Measurements from ENCODE around the gene GAMT.

The GAMT gene

DNA sequence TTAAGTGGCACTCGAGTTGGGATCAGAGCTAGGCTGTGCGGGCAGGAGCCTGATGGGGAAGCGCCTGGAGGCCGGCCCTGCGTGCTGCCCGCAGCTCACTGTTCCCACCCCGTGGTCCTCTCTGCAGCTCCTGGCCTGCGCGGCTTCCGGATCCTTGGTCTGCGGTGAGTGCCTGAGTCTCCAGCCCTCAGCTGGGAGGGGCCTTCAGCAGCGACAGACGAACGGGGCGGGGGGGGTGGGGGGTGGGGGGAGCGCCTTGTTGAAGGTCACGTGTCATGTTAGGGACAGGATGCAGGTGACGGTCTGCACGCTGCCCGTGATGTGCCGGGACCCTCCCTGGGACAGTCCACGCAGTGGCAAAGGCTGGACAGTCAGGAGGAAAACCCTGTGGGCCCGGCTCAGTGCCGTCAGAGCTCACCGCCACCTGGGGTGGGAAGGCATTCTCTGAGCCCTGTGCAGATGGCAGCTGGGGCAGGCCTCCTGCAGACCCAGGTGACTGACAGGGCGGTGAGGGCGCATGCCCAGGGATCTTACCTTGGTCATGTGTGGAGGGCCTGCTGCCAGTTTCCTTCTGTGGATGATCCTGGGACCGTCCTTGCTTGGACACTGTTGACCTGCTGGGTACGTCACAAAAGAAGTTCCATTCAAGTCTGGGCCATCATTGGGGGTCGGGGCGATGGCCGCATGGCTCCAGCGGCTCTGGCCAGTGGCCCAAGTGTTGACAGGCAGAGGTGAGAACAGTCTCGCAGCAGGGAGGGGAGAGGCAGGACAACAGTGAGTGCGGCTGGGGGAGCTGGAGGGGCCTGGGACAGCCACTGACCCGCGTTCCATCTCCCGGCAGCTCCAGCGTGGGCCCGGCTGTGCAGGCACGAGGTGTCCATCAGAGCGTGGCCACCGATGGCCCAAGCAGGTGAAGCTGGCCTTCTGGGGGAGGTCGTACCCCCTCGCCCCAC, 13.4 kb downstream of the GAMT start:
- Histone ChIP-seq H3K36me3 (ENCODE audit: control insufficient read depth, insufficient read depth, low read length, severe bottlenecking) (peaks cover 32% of the 10 kb centered on the region), H3K9ac (ENCODE audit: low read length) (no peak overlapping the region), H3K4me3 (ENCODE audit: low read length) (no peak overlapping the region), H3K27me3 (replicated peaks; ENCODE audit: control insufficient read depth, insufficient read depth, low read length) (no peaks in the 10 kb centered on the region), H3K4me1 (ENCODE audit: control insufficient read depth, insufficient read depth, low read length) (peaks cover 7% of the 10 kb centered on the region), H3K9me3 (ENCODE audit: control insufficient read depth, low read length) (no peaks in the 10 kb centered on the region)
- DNase-seq (ENCODE audit: low read depth) = no peak

DNA sequence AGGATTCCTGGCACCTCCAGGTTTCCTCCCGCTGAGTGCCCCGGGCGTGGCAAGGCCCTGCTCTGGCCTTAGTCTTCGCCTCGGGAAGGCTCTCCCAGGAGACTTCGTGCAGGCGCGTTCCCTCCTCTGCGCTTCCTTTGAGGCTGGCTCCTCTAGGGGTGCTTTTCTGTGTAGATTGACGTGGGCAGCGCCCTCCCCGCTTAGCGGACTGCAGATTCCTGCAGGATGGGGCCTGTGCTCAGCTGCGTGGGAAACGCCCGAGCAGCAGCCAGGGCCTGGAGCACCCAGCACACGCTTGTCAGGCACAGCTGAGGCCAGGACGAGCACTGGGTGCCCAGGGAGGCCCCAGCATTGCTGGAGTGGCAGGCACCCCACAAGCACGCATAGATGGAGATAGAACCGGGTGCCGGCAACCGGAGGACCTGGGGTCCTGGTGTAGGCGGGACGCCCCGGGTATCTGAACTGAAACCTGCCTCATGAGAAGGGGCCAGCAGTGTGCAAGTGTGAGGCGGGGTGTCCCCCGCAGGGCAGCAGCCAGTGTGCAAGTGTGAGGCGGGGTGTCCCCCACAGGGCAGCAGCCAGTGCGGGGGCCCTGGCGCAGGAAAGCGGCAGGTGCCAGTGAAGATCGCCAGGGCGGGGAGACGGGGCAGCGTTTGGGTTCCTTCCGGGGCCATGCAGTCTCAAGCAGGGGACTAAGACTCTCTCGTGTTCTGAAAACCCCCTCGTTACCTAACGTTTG, 14.2 kb downstream of the GAMT start:
- Histone ChIP-seq H3K27me3 (replicated peaks; ENCODE audit: control insufficient read depth, insufficient read depth, low read length) (no peaks in the 10 kb centered on the region), H3K4me3 (ENCODE audit: low read length) (no peak overlapping the region), H3K36me3 (ENCODE audit: control insufficient read depth, insufficient read depth, low read length, severe bottlenecking) (peaks cover 25% of the 10 kb centered on the region), H3K9me3 (ENCODE audit: control insufficient read depth, low read length) (no peaks in the 10 kb centered on the region), H3K4me1 (ENCODE audit: control insufficient read depth, insufficient read depth, low read length) (peaks cover 7% of the 10 kb centered on the region), H3K9ac (ENCODE audit: low read length) (no peak overlapping the region)
- DNase-seq (ENCODE audit: low read depth) = no peak

DNA sequence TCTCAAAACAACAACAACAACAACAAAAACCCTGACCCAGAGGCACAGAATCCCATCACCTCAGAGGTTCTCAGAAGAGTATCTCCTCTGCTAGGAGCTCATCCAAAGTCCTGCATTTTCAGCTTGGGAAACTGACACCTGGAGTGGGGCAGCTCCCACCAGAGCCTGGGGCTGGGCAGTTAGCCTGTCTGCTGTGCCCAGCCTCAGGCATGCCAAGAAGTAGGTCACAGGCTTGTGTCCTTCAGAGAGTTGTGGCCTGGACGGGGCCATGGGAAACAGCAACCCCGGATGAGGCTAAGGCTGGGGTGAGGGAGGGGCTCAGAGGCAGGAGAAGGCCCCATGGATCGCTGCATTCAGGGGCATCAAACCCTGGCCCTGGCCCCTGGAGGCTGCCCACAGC, 15.5 kb downstream of the GAMT start:
- H3K9ac ChIP-seq (ENCODE audit: low read length) = no peak overlapping the region

DNA sequence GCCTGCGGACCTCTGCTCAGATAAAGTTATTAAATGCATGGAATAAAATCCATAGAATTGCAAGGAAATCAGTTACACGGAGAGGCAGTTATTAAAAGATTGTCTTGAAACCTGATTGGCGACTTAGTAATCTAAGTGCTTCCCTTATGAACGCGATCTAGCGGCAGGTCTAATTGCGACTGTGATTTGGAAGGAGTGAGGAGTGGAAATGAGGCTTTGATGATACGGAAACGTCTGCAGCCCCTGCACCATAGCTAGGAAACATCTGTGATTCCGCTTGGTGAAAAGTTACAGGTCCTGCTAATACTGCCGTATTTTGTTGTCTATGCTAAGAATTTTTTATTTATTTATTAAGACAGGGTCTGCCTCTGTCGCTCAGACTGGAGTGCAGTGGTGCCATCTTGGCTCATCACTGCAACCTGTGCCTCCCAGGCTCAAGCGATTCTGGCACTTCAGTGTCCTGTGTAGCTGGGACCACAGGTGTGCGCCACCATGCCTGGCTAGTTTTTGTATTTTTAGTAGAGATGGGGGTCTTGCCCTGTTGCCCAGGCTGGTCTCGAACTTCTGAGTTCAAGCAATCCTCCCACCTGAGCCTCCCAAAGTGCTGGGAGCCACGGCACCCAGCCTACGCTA, 16.7 kb downstream of the GAMT start:
- H3K9ac ChIP-seq (ENCODE audit: low read length) = peak overlapping the region; percentile 94
- H3K9me3 ChIP-seq (ENCODE audit: control insufficient read depth, low read length) = no peaks in the 10 kb centered on the region
- no peaks in the 10 kb centered on the region for H3K27me3 ChIP-seq (replicated peaks; ENCODE audit: control insufficient read depth, insufficient read depth, low read length)
- H3K36me3 ChIP-seq (ENCODE audit: control insufficient read depth, insufficient read depth, low read length, severe bottlenecking) = peaks cover 17% of the 10 kb centered on the region
- DNase-seq (ENCODE audit: low read depth) = peak; percentile 29
- peaks cover 14% of the 10 kb centered on the region for H3K4me1 ChIP-seq (ENCODE audit: control insufficient read depth, insufficient read depth, low read length)
- H3K4me3 ChIP-seq (ENCODE audit: low read length) = peak overlapping the region; percentile 92

More for the DNA sequence above, 15.5 kb downstream of the GAMT start:
- Histone ChIP-seq H3K4me1 (ENCODE audit: control insufficient read depth, insufficient read depth, low read length) (peaks cover 14% of the 10 kb centered on the region), H3K36me3 (ENCODE audit: control insufficient read depth, insufficient read depth, low read length, severe bottlenecking) (peaks cover 19% of the 10 kb centered on the region), H3K9me3 (ENCODE audit: control insufficient read depth, low read length) (no peaks in the 10 kb centered on the region), H3K4me3 (ENCODE audit: low read length) (no peak overlapping the region), H3K27me3 (replicated peaks; ENCODE audit: control insufficient read depth, insufficient read depth, low read length) (no peaks in the 10 kb centered on the region)
- DNase-seq (ENCODE audit: low read depth) = no peak

DNA sequence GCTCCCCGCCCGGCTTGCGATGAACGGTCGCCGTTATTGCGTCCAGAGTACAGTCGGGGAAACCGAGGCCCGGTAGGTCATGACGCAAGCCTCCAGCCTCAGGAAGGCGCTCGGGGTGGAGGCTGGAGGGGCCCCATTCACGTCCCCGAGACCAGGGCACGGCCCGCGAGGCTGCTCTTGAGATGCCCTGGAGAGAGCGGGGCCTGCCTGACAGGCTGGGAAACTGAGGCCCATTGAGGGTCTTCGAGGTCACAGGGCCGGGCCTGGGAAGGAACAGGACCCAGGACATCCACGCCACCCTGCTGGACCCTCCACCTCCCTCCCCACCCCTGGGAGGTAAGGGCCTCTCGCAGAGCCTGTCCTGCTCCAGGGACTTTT, 17.3 kb downstream of the GAMT start:
- Histone ChIP-seq H3K4me3 (ENCODE audit: low read length) (peak overlapping the region; percentile 92), H3K9me3 (ENCODE audit: control insufficient read depth, low read length) (no peaks in the 10 kb centered on the region), H3K27me3 (replicated peaks; ENCODE audit: control insufficient read depth, insufficient read depth, low read length) (no peaks in the 10 kb centered on the region), H3K9ac (ENCODE audit: low read length) (peak overlapping the region; percentile 94), H3K4me1 (ENCODE audit: control insufficient read depth, insufficient read depth, low read length) (peaks cover 14% of the 10 kb centered on the region), H3K36me3 (ENCODE audit: control insufficient read depth, insufficient read depth, low read length, severe bottlenecking) (peaks cover 11% of the 10 kb centered on the region)
- no peak for DNase-seq (ENCODE audit: low read depth)

DNA sequence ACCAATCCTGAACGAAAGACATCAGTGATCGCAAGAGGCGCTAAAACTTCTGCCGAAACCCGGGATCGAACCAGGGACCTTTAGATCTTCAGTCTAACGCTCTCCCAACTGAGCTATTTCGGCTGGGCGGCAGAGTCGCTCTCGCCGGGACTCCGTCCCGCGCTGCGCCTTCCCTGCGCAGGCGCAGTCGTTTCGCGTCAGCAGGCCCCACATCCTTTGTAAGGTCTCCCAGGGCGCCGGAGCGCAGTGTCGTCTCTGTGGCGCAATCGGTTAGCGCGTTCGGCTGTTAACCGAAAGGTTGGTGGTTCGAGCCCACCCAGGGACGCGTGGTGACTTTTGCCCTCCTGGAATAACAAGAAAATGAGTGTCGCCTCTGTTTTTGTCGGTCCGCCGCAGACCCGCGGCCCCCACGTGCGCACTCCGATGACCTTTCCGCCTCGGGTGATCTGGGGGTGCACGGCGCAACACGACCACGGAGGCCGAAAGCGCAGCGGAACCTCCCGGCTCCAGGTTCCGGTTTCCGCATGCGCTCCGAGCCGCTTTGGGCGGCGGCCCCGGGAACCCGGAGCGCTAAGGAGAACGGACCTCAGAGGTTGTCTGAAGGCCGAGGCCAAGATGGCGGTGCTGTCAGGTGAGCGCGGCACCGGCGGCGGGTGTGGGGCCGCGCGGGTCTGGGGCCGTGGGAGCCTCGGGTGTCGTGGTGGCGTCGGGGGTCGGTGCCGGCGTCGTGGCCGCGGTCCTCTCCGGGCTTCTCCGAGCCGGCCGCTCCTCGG, 17.8 kb downstream of the GAMT start, which contains the start of gene NDUFS7:
Gene NDUFS7, plus strand, starts transcription at position 596 of the 773 bp plus-strand sequence. Its CDS starts 20 bp downstream, at position 616.
- DNase-seq (ENCODE audit: low read depth) = peak; percentile 95
- Histone ChIP-seq H3K9ac (ENCODE audit: low read length) (peak within 1 kb of the TSS; percentile 94), H3K27me3 (replicated peaks; ENCODE audit: control insufficient read depth, insufficient read depth, low read length) (no peaks in the 10 kb centered on the region), H3K9me3 (ENCODE audit: control insufficient read depth, low read length) (no peaks in the 10 kb centered on the region), H3K4me1 (ENCODE audit: control insufficient read depth, insufficient read depth, low read length) (peaks cover 14% of the 10 kb centered on the region), H3K36me3 (ENCODE audit: control insufficient read depth, insufficient read depth, low read length, severe bottlenecking) (peaks cover 6% of the 10 kb centered on the region), H3K4me3 (ENCODE audit: low read length) (peak within 1 kb of the TSS; percentile 92)

DNA sequence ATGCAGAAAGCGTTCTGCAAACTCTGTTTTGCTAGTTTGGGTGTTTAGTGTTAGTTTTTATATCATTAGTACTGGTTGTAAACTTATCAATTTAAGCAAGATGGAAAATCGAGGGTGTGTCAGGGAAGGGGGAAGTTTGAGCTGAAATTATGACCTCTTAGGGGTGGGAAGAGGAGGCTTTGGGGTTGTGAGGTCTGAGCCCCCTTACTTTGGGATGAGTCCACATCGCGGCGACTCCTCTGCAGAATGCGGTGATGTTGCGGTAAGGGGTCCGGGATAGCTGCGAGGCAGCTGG, 18.4 kb downstream of the GAMT start:
- H3K27me3 ChIP-seq (replicated peaks; ENCODE audit: control insufficient read depth, insufficient read depth, low read length) = no peaks in the 10 kb centered on the region
- H3K4me3 ChIP-seq (ENCODE audit: low read length) = no peak overlapping the region
- no peak overlapping the region for H3K9ac ChIP-seq (ENCODE audit: low read length)
- peaks cover 14% of the 10 kb centered on the region for H3K4me1 ChIP-seq (ENCODE audit: control insufficient read depth, insufficient read depth, low read length)
- peaks cover 1% of the 10 kb centered on the region for H3K36me3 ChIP-seq (ENCODE audit: control insufficient read depth, insufficient read depth, low read length, severe bottlenecking)
- DNase-seq (ENCODE audit: low read depth) = no peak
- H3K9me3 ChIP-seq (ENCODE audit: control insufficient read depth, low read length) = no peaks in the 10 kb centered on the region

DNA sequence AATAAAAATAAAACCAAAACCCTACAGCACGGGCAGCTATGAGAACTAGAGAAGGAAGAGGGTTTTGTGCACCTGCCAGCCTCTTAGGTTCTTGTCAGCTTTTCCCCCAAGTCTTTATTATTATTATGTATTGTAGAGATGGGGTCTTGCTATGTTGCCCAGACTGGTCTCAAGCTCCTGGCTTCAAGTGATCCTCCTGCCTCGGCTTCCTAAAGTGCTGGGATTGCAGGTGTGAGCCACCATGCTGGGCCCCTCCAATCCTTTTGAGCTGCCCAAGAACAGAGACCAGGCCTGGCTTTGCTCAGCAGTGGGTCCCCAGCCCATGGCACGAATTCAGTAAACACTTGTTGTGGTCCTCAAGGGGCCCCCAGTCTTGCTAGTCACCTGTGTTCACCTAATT, 19.1 kb downstream of the GAMT start:
- H3K27me3 ChIP-seq (replicated peaks; ENCODE audit: control insufficient read depth, insufficient read depth, low read length) = no peaks in the 10 kb centered on the region
- H3K9ac ChIP-seq (ENCODE audit: low read length) = no peak overlapping the region
- H3K9me3 ChIP-seq (ENCODE audit: control insufficient read depth, low read length) = no peaks in the 10 kb centered on the region
- H3K36me3 ChIP-seq (ENCODE audit: control insufficient read depth, insufficient read depth, low read length, severe bottlenecking) = no peaks in the 10 kb centered on the region
- no peak for DNase-seq (ENCODE audit: low read depth)
- peaks cover 14% of the 10 kb centered on the region for H3K4me1 ChIP-seq (ENCODE audit: control insufficient read depth, insufficient read depth, low read length)
- H3K4me3 ChIP-seq (ENCODE audit: low read length) = no peak overlapping the region

DNA sequence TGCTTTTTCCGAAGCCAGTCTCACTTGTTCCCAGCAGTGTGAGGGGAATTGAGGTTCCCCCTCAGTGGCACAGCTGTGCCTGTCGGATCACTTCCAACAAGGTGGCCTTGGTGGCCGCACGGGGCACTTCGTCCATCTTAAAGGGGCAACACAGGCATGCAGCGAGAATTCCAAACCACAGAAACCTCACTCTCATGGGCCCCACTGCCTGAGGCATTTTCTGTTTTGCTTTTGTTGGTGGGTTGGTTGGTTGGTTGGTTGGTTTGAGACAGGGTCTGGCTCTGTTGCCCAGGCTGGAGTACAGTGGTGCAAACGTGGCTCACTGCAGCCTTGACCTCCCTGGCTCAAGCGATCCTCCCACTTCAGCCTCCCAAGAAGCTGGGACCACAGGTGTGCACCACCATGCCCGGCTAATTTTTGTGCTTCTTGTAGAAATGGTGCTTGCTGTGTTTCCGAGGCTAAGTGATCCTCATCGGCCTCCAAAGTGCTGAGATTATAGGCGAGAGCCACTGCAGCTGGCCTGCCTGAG, 21.3 kb downstream of the GAMT start:
- no peak overlapping the region for H3K9ac ChIP-seq (ENCODE audit: low read length)
- no peak for DNase-seq (ENCODE audit: low read depth)
- H3K4me1 ChIP-seq (ENCODE audit: control insufficient read depth, insufficient read depth, low read length) = peaks cover 14% of the 10 kb centered on the region
- H3K27me3 ChIP-seq (replicated peaks; ENCODE audit: control insufficient read depth, insufficient read depth, low read length) = no peaks in the 10 kb centered on the region
- no peaks in the 10 kb centered on the region for H3K36me3 ChIP-seq (ENCODE audit: control insufficient read depth, insufficient read depth, low read length, severe bottlenecking)
- no peaks in the 10 kb centered on the region for H3K9me3 ChIP-seq (ENCODE audit: control insufficient read depth, low read length)
- no peak overlapping the region for H3K4me3 ChIP-seq (ENCODE audit: low read length)

DNA sequence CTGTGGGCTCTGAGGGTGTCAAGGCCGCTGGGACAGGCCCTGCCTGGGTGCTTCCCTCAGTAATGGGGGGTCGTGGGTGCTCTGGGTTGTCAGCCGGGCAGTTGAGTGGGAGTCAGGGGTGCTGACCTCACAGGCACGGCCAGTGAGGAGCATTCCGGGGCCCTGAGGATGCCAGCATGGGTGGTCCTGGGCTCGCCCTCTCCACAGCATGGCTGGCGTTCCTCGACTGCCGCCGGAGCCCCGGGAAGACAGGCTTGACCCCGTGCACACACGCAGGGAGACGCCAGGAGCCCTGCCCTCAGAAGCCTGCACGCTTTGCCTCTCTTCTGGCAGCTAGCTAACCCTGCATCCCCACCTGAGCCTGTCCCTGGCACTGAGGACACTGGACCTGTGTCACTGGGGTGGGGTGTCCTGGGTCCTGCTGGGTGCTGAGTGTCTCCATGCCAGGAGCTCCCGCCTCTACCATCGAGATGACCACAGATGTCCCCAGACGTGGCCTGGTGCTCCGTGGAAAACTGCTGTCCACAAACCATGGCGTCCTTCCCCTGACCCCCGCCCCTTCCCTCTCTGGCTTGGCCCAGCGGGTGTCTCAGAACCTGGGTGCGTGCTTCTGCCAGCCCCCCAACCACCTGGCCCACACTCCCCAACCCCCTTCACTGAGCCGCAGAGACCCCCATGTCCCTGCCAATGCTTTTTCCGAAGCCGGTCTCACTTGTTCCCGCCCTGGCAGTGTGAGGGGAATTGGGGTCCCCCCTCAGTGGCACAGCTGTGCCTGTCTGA, 22.0 kb downstream of the GAMT start:
- DNase-seq (ENCODE audit: low read depth) = no peak
- no peaks in the 10 kb centered on the region for H3K9me3 ChIP-seq (ENCODE audit: control insufficient read depth, low read length)
- H3K4me3 ChIP-seq (ENCODE audit: low read length) = no peak overlapping the region
- H3K9ac ChIP-seq (ENCODE audit: low read length) = no peak overlapping the region
- no peaks in the 10 kb centered on the region for H3K27me3 ChIP-seq (replicated peaks; ENCODE audit: control insufficient read depth, insufficient read depth, low read length)
- peaks cover 7% of the 10 kb centered on the region for H3K4me1 ChIP-seq (ENCODE audit: control insufficient read depth, insufficient read depth, low read length)
- peaks cover 4% of the 10 kb centered on the region for H3K36me3 ChIP-seq (ENCODE audit: control insufficient read depth, insufficient read depth, low read length, severe bottlenecking)

Data from adipocyte (in vitro differentiated cells).